OCI-LY7 (cell line): Measurements from ENCODE around the gene PEAK3.

Experiments
- CTCF ChIP-seq: fragments of 200-600 bp; sonication (generic); conservative IDR thresholded peaks from 2 replicates; pipeline ENCODE4 v1.5.1; 2014; ENCODE audit warnings: mild to moderate bottlenecking, antibody characterized with exemption, low read length, moderate library complexity, mixed read lengths
- EZH2phosphoT487 ChIP-seq: fragments of 200-600 bp; sonication (generic); IDR thresholded peaks from 2 replicates; pipeline ENCODE4 v1.6.1; 2018; ENCODE audit warnings: low read depth, borderline replicate concordance, mild to moderate bottlenecking, mixed run types, antibody characterized with exemption, low read length, moderate library complexity, mixed read lengths

GRCh38 chr19:2254064-2254872 lies 27.7 kb downstream of the PEAK3 start:
- TF ChIP-seq CTCF (no peak), EZH2phosphoT487 (no peak)
